ENCODE results near the gene KRTAP10-8. TPM values are rescaled to one million over a fixed set of nuclear protein-coding genes. Genes with fewer than 3 reads are reported as not detected.

The KRTAP10-8 gene, protein sequence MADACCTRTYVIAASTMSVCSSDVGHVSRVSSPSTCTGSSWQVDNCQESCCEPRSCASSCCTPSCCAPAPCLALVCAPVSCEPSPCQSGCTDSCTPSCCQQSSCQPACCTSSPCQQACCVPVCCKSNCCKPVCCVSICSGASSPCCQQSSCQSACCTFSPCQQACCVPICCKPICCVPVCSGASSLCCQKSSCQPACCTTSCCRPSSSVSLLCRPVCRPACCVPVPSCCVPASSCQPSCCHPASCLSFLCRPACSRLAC
- total RNA-seq: 1 to 10 TPM in 2 of 4 donors, not detected in 2; 1.3 to 7.2 TPM

DNA sequence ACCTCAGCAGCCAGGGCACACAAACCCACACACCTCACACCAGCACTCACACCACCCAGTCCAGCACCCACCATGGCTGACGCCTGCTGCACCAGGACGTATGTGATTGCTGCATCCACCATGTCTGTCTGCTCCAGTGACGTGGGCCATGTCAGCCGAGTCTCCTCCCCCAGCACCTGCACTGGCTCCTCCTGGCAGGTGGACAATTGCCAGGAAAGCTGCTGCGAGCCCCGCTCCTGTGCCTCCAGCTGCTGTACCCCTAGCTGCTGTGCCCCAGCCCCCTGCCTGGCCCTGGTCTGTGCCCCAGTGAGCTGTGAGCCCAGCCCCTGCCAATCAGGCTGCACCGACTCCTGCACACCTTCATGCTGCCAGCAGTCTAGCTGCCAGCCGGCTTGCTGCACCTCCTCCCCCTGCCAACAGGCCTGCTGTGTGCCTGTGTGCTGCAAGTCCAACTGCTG, at the start of gene KRTAP10-8:
Gene KRTAP10-8, plus strand, starts transcription at position 51 of the 458 bp plus-strand sequence. Its CDS starts 22 bp downstream, at position 73.
- WGBS: 98% methylated on average over 7 of the region's 8 CpGs
- no peak for DNase-seq (ENCODE audit: low spot score in 2 of 2)
- H3K9me3 ChIP-seq: peaks cover 11% of the 10 kb centered on the region
- H3K4me1 ChIP-seq: no peaks in the 10 kb centered on the region
- H3K27me3 ChIP-seq: peaks cover 35% of the 10 kb centered on the region
- no peak for TF ChIP-seq POLR2AphosphoS5 (IDR thresholded peaks at IDR 0.05)
- H3K36me3 ChIP-seq: no peaks in the 10 kb centered on the region
- no peak within 1 kb of the TSS for H3K27ac ChIP-seq
- no peak within 1 kb of the TSS for H3K4me3 ChIP-seq

DNA sequence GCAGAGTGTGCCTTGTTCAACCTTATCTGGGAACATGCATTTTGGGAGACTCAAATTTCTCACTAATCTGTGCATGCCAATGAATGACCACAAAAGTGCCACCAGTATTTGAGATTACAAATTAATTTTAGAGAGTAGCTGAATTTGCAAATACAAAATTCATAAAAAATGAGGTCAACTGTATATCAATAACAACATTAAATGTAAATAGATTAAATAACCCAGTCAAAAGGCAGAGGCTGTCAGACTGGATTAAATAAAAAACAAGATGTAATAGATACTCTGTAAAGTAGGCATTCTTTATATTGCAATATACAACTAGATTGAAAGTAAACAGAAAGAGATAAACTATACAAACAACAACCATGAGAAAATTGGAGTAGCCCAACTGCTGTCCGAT, 47.8 kb upstream of the KRTAP10-8 start:
- no peaks in the 10 kb centered on the region for H3K4me1 ChIP-seq
- H3K27ac ChIP-seq: no peak overlapping the region
- TF ChIP-seq EP300 (IDR thresholded peaks at IDR 0.05): no peak
- no peak for TF ChIP-seq POLR2A (IDR thresholded peaks at IDR 0.05)
- TF ChIP-seq, protein P1, sequence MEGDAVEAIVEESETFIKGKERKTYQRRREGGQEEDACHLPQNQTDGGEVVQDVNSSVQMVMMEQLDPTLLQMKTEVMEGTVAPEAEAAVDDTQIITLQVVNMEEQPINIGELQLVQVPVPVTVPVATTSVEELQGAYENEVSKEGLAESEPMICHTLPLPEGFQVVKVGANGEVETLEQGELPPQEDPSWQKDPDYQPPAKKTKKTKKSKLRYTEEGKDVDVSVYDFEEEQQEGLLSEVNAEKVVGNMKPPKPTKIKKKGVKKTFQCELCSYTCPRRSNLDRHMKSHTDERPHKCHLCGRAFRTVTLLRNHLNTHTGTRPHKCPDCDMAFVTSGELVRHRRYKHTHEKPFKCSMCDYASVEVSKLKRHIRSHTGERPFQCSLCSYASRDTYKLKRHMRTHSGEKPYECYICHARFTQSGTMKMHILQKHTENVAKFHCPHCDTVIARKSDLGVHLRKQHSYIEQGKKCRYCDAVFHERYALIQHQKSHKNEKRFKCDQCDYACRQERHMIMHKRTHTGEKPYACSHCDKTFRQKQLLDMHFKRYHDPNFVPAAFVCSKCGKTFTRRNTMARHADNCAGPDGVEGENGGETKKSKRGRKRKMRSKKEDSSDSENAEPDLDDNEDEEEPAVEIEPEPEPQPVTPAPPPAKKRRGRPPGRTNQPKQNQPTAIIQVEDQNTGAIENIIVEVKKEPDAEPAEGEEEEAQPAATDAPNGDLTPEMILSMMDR (IDR thresholded peaks at IDR 0.05): no peak
- no peaks in the 10 kb centered on the region for H3K36me3 ChIP-seq
- no peak for DNase-seq (ENCODE audit: low spot score in 2 of 2)
- no peak overlapping the region for H3K4me3 ChIP-seq
- H3K9me3 ChIP-seq: no peaks in the 10 kb centered on the region
- H3K27me3 ChIP-seq: peaks cover 11% of the 10 kb centered on the region
- WGBS: 95% methylated on average over 1 of the region's 1 CpG

GRCh38 chr21:44564886-44565598, 46.8 kb upstream of the KRTAP10-8 start:
- H3K4me3 ChIP-seq: no peak overlapping the region
- TF ChIP-seq POLR2A (IDR thresholded peaks at IDR 0.05): no peak
- no peak for TF ChIP-seq EP300 (IDR thresholded peaks at IDR 0.05)
- no peak for TF ChIP-seq POLR2AphosphoS5 (IDR thresholded peaks at IDR 0.05)
- TF ChIP-seq, protein P1 (IDR thresholded peaks at IDR 0.05): no peak
- WGBS: 97% methylated on average over 1 of the region's 1 CpG

DNA sequence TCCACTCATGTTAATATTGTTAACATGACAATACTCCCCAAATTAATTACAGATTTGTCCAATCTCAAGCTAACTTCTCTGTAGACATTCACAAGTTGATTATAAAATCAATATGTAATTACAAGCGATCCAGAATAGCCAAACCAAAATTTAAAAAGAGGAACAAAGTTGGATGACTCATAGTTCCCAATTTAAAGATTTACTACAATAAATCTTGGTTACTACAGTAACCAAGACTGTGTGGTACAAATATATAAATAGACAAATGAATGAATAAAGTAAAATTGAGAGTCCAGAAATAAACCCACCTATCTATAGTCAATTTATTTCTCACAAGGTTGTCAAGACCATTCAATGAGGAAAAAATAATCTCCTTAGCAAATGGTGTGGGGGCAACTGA, 45.5 kb upstream of the KRTAP10-8 start:
- no peaks in the 10 kb centered on the region for H3K36me3 ChIP-seq
- H3K9me3 ChIP-seq: no peaks in the 10 kb centered on the region
- DNase-seq (ENCODE audit: low spot score in 2 of 2): no peak
- WGBS: 54% methylated on average over 1 of the region's 1 CpG
- no peak overlapping the region for H3K27ac ChIP-seq
- no peaks in the 10 kb centered on the region for H3K4me1 ChIP-seq
- TF ChIP-seq, protein P1 (IDR thresholded peaks at IDR 0.05): no peak
- TF ChIP-seq POLR2AphosphoS5 (IDR thresholded peaks at IDR 0.05) (no peak), EP300 (IDR thresholded peaks at IDR 0.05) (no peak), POLR2A (IDR thresholded peaks at IDR 0.05) (no peak)
- peaks cover 18% of the 10 kb centered on the region for H3K27me3 ChIP-seq
- H3K4me3 ChIP-seq: no peak overlapping the region

More at GRCh38 chr21:44564886-44565598, 46.8 kb upstream of the KRTAP10-8 start:
- Histone ChIP-seq H3K4me1 (no peaks in the 10 kb centered on the region), H3K9me3 (no peaks in the 10 kb centered on the region), H3K27ac (no peak overlapping the region), H3K36me3 (no peaks in the 10 kb centered on the region), H3K27me3 (peaks cover 18% of the 10 kb centered on the region)
- DNase-seq (ENCODE audit: low spot score in 2 of 2): no peak

GRCh38 chr21:44567481-44568171, 44.3 kb upstream of the KRTAP10-8 start:
- H3K4me3 ChIP-seq: no peak overlapping the region
- H3K27ac ChIP-seq: no peak overlapping the region
- H3K9me3 ChIP-seq: no peaks in the 10 kb centered on the region
- 92% methylated on average over 18 of the region's 18 CpGs for WGBS
- H3K4me1 ChIP-seq: no peaks in the 10 kb centered on the region
- TF ChIP-seq EP300 (IDR thresholded peaks at IDR 0.05) (no peak), POLR2A (IDR thresholded peaks at IDR 0.05) (no peak), POLR2AphosphoS5 (IDR thresholded peaks at IDR 0.05) (no peak)
- TF ChIP-seq, protein P1 (IDR thresholded peaks at IDR 0.05): no peak
- DNase-seq (ENCODE audit: low spot score in 2 of 2): no peak
- H3K36me3 ChIP-seq: no peaks in the 10 kb centered on the region
- H3K27me3 ChIP-seq: peaks cover 18% of the 10 kb centered on the region
